ENCODE results near the gene ZMYND8. TPM values are rescaled to one million over a fixed set of nuclear protein-coding genes. Genes with fewer than 3 reads are reported as not detected.

The ZMYND8 gene
- total RNA-seq, 1 experiment from 2014 or later: 44.1 TPM

GRCh38 chr20:47297746-47298145 lies 58.8 kb downstream of the ZMYND8 start:
- H3K36me3 ChIP-seq (ENCODE audit: insufficient read depth, low read length): peaks cover 68% of the 10 kb centered on the region
- no peaks in the 10 kb centered on the region for H3K27me3 ChIP-seq (ENCODE audit: low read length)
- H3K9ac ChIP-seq (ENCODE audit: low read length): no peak overlapping the region
- no peak overlapping the region for H3K4me3 ChIP-seq (ENCODE audit: low read length)
- H3K79me2 ChIP-seq (ENCODE audit: low read length): peaks cover 65% of the 10 kb centered on the region
- no peak overlapping the region for H3K4me2 ChIP-seq (ENCODE audit: low read depth, low read length, poor library complexity, severe bottlenecking)
- H2AFZ ChIP-seq (ENCODE audit: low read length): no peak overlapping the region
- H3K9me2 ChIP-seq (replicated peaks; ENCODE audit: insufficient read depth, low read length): no peaks in the 10 kb centered on the region
- no peaks in the 10 kb centered on the region for H3K4me1 ChIP-seq (ENCODE audit: low read length)
- H4K20me1 ChIP-seq (ENCODE audit: insufficient read depth, low read depth, low read length): 0 out of 2 replicates have a peak, but pooled peaks cover 3% of the 10 kb centered on the region
- no peak for DNase-seq
- H3K9me3 ChIP-seq (ENCODE audit: low read length): no peaks in the 10 kb centered on the region
- no peak overlapping the region for H3K27ac ChIP-seq (ENCODE audit: low read length)

GRCh38 chr20:47296950-47297349 lies 59.5 kb downstream of the ZMYND8 start:
- no peak for DNase-seq
- H3K27ac ChIP-seq (ENCODE audit: low read length): no peak overlapping the region
- H3K9me3 ChIP-seq (ENCODE audit: low read length): no peaks in the 10 kb centered on the region
- H3K27me3 ChIP-seq (ENCODE audit: low read length): no peaks in the 10 kb centered on the region
- no peak overlapping the region for H3K9ac ChIP-seq (ENCODE audit: low read length)
- no peak overlapping the region for H3K4me2 ChIP-seq (ENCODE audit: low read depth, low read length, poor library complexity, severe bottlenecking)
- H3K4me3 ChIP-seq (ENCODE audit: low read length): no peak overlapping the region
- H3K36me3 ChIP-seq (ENCODE audit: insufficient read depth, low read length): peaks cover 69% of the 10 kb centered on the region
- no peaks in the 10 kb centered on the region for H3K4me1 ChIP-seq (ENCODE audit: low read length)
- H2AFZ ChIP-seq (ENCODE audit: low read length): no peak overlapping the region
- H3K79me2 ChIP-seq (ENCODE audit: low read length): peaks cover 62% of the 10 kb centered on the region
- H4K20me1 ChIP-seq (ENCODE audit: insufficient read depth, low read depth, low read length): 0 out of 2 replicates have a peak, but pooled peaks cover 3% of the 10 kb centered on the region
- no peaks in the 10 kb centered on the region for H3K9me2 ChIP-seq (replicated peaks; ENCODE audit: insufficient read depth, low read length)

- Histone ChIP-seq H3K79me2 (ENCODE audit: low read length) (peaks cover 63% of the 10 kb centered on the region), H3K36me3 (ENCODE audit: insufficient read depth, low read length) (peaks cover 79% of the 10 kb centered on the region)
Observed at GRCh38 chr20:47295921-47296426, 60.5 kb downstream of the ZMYND8 start.

GRCh38 chr20:47295129-47295813 lies 61.2 kb downstream of the ZMYND8 start:
- H3K36me3 ChIP-seq (ENCODE audit: insufficient read depth, low read length): peaks cover 79% of the 10 kb centered on the region
- no peaks in the 10 kb centered on the region for H3K27me3 ChIP-seq (ENCODE audit: low read length)
- H4K20me1 ChIP-seq (ENCODE audit: insufficient read depth, low read depth, low read length): 0 out of 2 replicates have a peak, but pooled peaks cover 3% of the 10 kb centered on the region
- H3K27ac ChIP-seq (ENCODE audit: low read length): no peak overlapping the region
- no peak overlapping the region for H3K4me2 ChIP-seq (ENCODE audit: low read depth, low read length, poor library complexity, severe bottlenecking)
- H2AFZ ChIP-seq (ENCODE audit: low read length): no peak overlapping the region
- H3K4me3 ChIP-seq (ENCODE audit: low read length): no peak overlapping the region
- H3K9me3 ChIP-seq (ENCODE audit: low read length): no peaks in the 10 kb centered on the region
- no peaks in the 10 kb centered on the region for H3K4me1 ChIP-seq (ENCODE audit: low read length)
- no peaks in the 10 kb centered on the region for H3K9me2 ChIP-seq (replicated peaks; ENCODE audit: insufficient read depth, low read length)
- DNase-seq: no peak
- H3K79me2 ChIP-seq (ENCODE audit: low read length): peaks cover 62% of the 10 kb centered on the region
- no peak overlapping the region for H3K9ac ChIP-seq (ENCODE audit: low read length)

More at GRCh38 chr20:47295921-47296426, 60.5 kb downstream of the ZMYND8 start:
- Histone ChIP-seq H3K27me3 (ENCODE audit: low read length) (no peaks in the 10 kb centered on the region), H3K4me3 (ENCODE audit: low read length) (no peak overlapping the region), H3K9me3 (ENCODE audit: low read length) (no peaks in the 10 kb centered on the region), H4K20me1 (ENCODE audit: insufficient read depth, low read depth, low read length) (0 out of 2 replicates have a peak, but pooled peaks cover 3% of the 10 kb centered on the region), H3K4me1 (ENCODE audit: low read length) (no peaks in the 10 kb centered on the region), H3K9me2 (replicated peaks; ENCODE audit: insufficient read depth, low read length) (no peaks in the 10 kb centered on the region), H3K9ac (ENCODE audit: low read length) (no peak overlapping the region), H3K27ac (ENCODE audit: low read length) (no peak overlapping the region), H2AFZ (ENCODE audit: low read length) (no peak overlapping the region), H3K4me2 (ENCODE audit: low read depth, low read length, poor library complexity, severe bottlenecking) (no peak overlapping the region)
- no peak for DNase-seq

- Histone ChIP-seq H3K4me1 (ENCODE audit: low read length) (no peaks in the 10 kb centered on the region), H3K4me3 (ENCODE audit: low read length) (no peak overlapping the region), H4K20me1 (ENCODE audit: insufficient read depth, low read depth, low read length) (0 out of 2 replicates have a peak, but pooled peaks cover 3% of the 10 kb centered on the region), H3K27me3 (ENCODE audit: low read length) (no peaks in the 10 kb centered on the region), H3K4me2 (ENCODE audit: low read depth, low read length, poor library complexity, severe bottlenecking) (no peak overlapping the region), H2AFZ (ENCODE audit: low read length) (no peak overlapping the region), H3K9me3 (ENCODE audit: low read length) (no peaks in the 10 kb centered on the region), H3K79me2 (ENCODE audit: low read length) (peaks cover 54% of the 10 kb centered on the region), H3K36me3 (ENCODE audit: insufficient read depth, low read length) (peaks cover 79% of the 10 kb centered on the region), H3K27ac (ENCODE audit: low read length) (no peak overlapping the region), H3K9ac (ENCODE audit: low read length) (no peak overlapping the region), H3K9me2 (replicated peaks; ENCODE audit: insufficient read depth, low read length) (no peaks in the 10 kb centered on the region)
- DNase-seq: no peak
Observed at GRCh38 chr20:47293631-47294030, 62.9 kb downstream of the ZMYND8 start.

- H3K27me3 ChIP-seq (ENCODE audit: low read length): no peaks in the 10 kb centered on the region
- no peaks in the 10 kb centered on the region for H3K4me1 ChIP-seq (ENCODE audit: low read length)
- H2AFZ ChIP-seq (ENCODE audit: low read length): no peak overlapping the region
- DNase-seq: no peak
- no peaks in the 10 kb centered on the region for H3K9me3 ChIP-seq (ENCODE audit: low read length)
- H3K36me3 ChIP-seq (ENCODE audit: insufficient read depth, low read length): peaks cover 78% of the 10 kb centered on the region
- peaks cover 45% of the 10 kb centered on the region for H3K79me2 ChIP-seq (ENCODE audit: low read length)
- H3K27ac ChIP-seq (ENCODE audit: low read length): no peak overlapping the region
- no peaks in the 10 kb centered on the region for H3K9me2 ChIP-seq (replicated peaks; ENCODE audit: insufficient read depth, low read length)
- no peak overlapping the region for H3K9ac ChIP-seq (ENCODE audit: low read length)
- no peak overlapping the region for H3K4me3 ChIP-seq (ENCODE audit: low read length)
- 0 out of 2 replicates have a peak, but pooled peaks cover 3% of the 10 kb centered on the region for H4K20me1 ChIP-seq (ENCODE audit: insufficient read depth, low read depth, low read length)
- no peak overlapping the region for H3K4me2 ChIP-seq (ENCODE audit: low read depth, low read length, poor library complexity, severe bottlenecking)
Observed at GRCh38 chr20:47292581-47292980, 63.9 kb downstream of the ZMYND8 start.

GRCh38 chr20:47290666-47291430 lies 65.7 kb downstream of the ZMYND8 start:
- no peak for DNase-seq
- no peak overlapping the region for H3K27ac ChIP-seq (ENCODE audit: low read length)
- H3K4me3 ChIP-seq (ENCODE audit: low read length): no peak overlapping the region
- H3K4me2 ChIP-seq (ENCODE audit: low read depth, low read length, poor library complexity, severe bottlenecking): no peak overlapping the region
- no peaks in the 10 kb centered on the region for H3K4me1 ChIP-seq (ENCODE audit: low read length)
- no peaks in the 10 kb centered on the region for H4K20me1 ChIP-seq (ENCODE audit: insufficient read depth, low read depth, low read length)
- no peaks in the 10 kb centered on the region for H3K9me3 ChIP-seq (ENCODE audit: low read length)
- no peaks in the 10 kb centered on the region for H3K27me3 ChIP-seq (ENCODE audit: low read length)
- peaks cover 36% of the 10 kb centered on the region for H3K79me2 ChIP-seq (ENCODE audit: low read length)
- no peak overlapping the region for H3K9ac ChIP-seq (ENCODE audit: low read length)
- H2AFZ ChIP-seq (ENCODE audit: low read length): no peak overlapping the region
- H3K36me3 ChIP-seq (ENCODE audit: insufficient read depth, low read length): peaks cover 74% of the 10 kb centered on the region
- H3K9me2 ChIP-seq (replicated peaks; ENCODE audit: insufficient read depth, low read length): no peaks in the 10 kb centered on the region

- no peak overlapping the region for H3K9ac ChIP-seq (ENCODE audit: low read length)
- H3K27ac ChIP-seq (ENCODE audit: low read length): no peak overlapping the region
- no peak overlapping the region for H2AFZ ChIP-seq (ENCODE audit: low read length)
- no peak overlapping the region for H3K4me2 ChIP-seq (ENCODE audit: low read depth, low read length, poor library complexity, severe bottlenecking)
- peaks cover 31% of the 10 kb centered on the region for H3K79me2 ChIP-seq (ENCODE audit: low read length)
- H3K4me1 ChIP-seq (ENCODE audit: low read length): no peaks in the 10 kb centered on the region
- no peaks in the 10 kb centered on the region for H4K20me1 ChIP-seq (ENCODE audit: insufficient read depth, low read depth, low read length)
- H3K36me3 ChIP-seq (ENCODE audit: insufficient read depth, low read length): peaks cover 74% of the 10 kb centered on the region
- no peak for DNase-seq
- no peak overlapping the region for H3K4me3 ChIP-seq (ENCODE audit: low read length)
- no peaks in the 10 kb centered on the region for H3K9me2 ChIP-seq (replicated peaks; ENCODE audit: insufficient read depth, low read length)
- no peaks in the 10 kb centered on the region for H3K9me3 ChIP-seq (ENCODE audit: low read length)
- H3K27me3 ChIP-seq (ENCODE audit: low read length): no peaks in the 10 kb centered on the region
Observed at GRCh38 chr20:47290008-47290407, 66.5 kb downstream of the ZMYND8 start.
